GM21723 (cell line): Measurements from ENCODE around the gene ARHGAP12.

Experiments used
- ATAC-seq: cut with Tn5 transposase; IDR thresholded peaks from one replicate; pipeline ENCODE4 v1.9.1; 2021; ENCODE audit warnings: mild to moderate bottlenecking, moderate library complexity; ENCODE audit not compliant: unreplicated experiment

ARHGAP12 gene

DNA sequence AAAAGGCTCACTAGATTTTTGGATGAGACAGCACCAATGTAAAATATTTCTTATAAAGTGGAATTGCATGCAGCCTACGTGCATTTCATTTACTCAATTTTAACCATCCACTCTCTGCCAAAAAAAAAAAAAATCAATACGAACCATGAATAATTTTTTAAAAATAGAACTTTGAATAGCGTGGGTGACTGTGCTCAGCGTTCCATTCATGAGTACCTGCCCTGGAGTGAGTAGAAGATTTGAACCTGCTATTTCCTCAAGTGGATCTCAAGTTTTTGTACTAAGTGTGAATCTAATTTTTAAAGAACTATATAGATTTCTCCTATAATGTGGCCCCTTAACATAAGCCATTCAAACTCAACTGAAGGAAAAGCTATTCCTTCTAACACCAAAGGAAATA, 105.3 kb downstream of the ARHGAP12 start:
- ATAC-seq, result no peak

GRCh38 chr10:31822616-31823318, 105.9 kb downstream of the ARHGAP12 start:
- no peak for ATAC-seq

- no peak for ATAC-seq
Measured at GRCh38 chr10:31822150-31822549, 106.5 kb downstream of the ARHGAP12 start.

- no peak for ATAC-seq
Measured at GRCh38 chr10:31820778-31821369, 107.8 kb downstream of the ARHGAP12 start.

DNA sequence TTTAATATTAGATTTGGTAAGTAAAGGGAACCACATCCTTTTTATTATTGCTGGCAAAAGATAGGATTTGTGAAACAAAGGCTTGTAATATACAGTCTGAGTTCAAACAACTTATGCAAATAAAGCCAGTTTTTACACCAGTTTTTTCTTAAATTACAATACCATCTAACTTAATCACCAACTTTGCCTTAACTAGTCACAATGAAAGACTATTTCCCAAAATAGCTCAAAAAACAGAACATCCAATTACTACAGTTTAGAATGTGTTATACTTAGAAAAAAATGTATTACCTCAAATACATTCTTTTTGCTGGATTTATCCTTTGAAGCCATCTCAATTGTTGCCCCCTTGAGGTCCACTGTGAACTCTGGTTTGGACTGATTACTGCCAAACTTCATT, 108.5 kb downstream of the ARHGAP12 start:
- ATAC-seq, result no peak

DNA sequence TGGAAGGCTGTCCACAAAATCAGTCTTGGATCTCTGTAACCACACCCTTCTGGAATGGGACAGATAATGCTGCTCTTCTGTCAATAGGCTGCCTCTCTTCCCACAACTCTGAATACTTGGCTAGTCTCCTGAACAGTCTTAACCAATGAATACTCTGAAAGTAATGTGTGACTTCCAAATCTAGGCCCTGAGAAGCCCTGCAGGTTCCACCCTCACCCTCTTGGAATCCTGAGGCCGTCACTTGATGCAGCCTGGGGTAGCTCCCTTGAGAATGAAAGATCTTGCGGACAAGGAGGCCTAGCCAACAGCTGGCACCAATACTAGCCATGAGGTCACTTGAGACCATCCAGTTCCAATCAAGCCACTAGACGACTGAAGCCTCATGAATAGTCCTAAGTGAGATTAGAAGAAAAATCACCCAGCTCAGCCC, 109.2 kb downstream of the ARHGAP12 start:
- no peak for ATAC-seq

DNA sequence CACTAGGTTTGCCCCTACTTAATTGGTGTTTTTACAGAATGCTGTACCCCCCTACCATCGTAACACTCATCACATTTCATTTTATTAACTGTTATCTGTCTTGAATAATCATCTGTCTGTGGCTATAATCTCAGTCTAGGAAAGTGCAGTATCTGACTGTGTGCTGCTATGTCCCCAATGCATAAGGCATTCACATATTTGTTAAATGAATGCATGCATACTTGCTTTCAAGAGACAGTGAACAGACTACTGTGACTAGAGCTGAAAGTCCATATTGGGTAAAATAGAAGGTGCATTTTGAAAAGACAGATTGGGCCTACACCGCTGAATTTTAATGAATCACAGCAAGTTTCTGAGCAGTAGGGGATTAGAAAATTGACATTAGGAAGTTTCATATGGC, 112.3 kb downstream of the ARHGAP12 start:
- ATAC-seq, result no peak

GRCh38 chr10:31808258-31809218, 120.1 kb downstream of the ARHGAP12 start:
- no peak for ATAC-seq

DNA sequence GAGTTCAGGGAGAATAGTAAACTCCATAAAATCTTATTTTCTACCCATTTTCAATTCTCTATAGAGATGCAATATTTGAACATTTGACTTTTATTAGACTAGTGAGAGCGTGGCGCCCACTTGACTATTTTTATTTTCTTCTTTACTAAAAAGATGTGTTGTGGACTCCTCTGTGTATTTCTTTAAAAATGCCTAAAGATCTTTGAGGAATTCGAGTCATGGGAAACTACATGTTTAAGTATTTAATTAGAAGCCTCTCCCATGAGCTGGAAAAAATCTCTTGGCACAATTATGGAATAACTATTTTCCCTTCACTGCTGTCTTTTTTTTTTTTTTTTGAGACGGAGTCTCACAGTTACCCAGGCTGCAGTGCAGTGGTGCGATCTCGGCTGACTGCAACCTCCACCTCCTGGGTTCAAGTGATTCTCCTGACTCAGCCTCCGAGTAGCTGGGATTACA, 124.2 kb downstream of the ARHGAP12 start:
- no peak for ATAC-seq

- no peak for ATAC-seq
Measured at GRCh38 chr10:31803606-31804351, 124.9 kb downstream of the ARHGAP12 start.

DNA sequence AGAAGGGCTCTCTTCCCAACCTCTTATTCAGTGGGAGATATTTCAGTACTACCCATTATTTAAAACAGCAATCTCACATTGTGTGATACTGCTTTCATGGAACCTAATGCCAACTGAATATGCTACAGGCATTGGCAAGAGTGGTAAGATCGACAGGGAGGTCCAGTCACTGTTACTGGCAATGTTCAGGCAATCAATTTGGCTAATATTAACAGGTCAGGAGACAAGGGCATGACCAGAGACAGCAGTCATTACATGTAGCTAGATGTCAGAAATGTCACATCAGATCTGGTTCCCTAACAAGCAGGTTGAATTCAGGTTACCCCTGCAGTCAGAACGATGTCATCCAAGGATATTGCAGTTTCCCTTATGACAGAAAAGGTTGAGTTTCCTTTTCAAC, 129.4 kb downstream of the ARHGAP12 start:
- ATAC-seq, result no peak

GRCh38 chr10:31792745-31793144, 135.9 kb downstream of the ARHGAP12 start:
- ATAC-seq, result no peak

DNA sequence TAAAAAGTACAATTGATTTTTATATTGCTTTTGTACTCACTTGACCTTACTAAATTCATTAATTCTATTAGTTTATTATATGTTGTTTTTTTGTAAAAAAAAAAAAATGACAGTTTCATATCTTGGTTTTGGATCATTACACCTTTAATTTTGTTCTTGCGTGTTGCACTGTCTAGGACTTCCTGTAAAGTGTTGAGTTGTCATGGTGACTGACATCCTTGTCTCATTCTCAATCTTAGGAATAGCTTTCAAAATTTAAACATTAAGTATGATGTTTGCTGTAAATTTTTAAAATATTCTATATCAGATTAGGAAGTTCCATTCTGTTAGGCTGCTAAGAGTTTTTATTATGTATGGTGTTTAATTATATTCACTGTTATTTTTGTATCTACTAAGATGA, 139.1 kb downstream of the ARHGAP12 start:
- no peak for ATAC-seq

DNA sequence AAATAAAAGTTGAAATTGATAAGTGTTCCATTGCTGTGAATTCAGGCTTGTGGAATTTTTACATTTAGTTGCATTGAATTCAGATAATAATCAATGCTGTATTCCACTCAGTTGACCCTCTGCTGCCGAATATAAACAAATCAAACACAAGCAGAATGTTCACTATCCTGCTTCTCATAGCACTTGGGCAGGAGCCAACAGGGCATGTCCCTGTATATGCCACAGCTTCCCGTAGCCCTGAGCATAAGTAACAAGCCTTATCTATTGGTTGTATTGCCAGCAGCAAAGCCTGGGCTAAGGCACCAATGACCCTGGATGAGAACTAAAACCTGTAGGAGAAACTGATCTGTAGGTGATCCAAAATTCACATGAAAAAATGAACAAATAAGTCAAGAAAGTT, 145.9 kb downstream of the ARHGAP12 start:
- no peak for ATAC-seq

- no peak for ATAC-seq
Measured at GRCh38 chr10:31780717-31781116, 147.9 kb downstream of the ARHGAP12 start.

DNA sequence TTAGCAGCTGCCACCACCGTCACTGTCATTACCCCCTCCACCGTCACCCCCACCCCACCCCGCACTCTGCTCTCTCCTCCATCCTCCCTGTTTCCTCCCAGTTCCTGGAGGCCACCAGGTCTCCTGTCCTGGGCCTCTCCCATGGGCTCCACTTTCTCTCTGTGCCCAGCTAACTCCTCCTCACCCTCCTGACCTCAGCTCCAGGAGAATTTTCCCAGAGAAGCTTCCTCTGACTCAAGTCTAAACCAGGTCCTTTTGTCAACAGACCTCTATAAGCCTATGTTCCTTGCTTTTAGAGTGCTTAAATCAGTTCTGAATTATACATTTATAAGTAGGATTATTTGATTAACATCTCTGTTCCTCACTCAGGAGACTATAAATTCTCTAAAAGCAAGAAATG, 150.0 kb downstream of the ARHGAP12 start:
- ATAC-seq, result no peak

DNA sequence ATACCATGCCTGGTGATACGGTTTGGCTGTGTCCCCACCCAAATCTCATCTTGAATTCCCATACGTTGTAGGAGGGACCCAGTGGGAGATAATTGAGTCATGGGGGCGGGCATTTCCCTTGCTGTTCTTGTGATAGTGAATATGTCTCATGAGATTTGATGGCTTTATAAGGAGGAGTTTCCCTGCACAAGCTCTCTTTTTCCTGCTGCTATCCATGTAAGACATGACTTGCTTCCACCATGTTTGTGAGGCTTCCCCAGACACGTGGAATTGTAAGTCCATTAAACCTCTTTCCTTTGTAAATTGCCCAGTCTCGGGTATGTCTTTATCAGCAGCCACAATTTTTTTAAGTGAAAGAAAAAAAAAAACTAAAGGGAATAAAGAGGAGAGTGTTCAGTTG, 152.5 kb downstream of the ARHGAP12 start:
- no peak for ATAC-seq

DNA sequence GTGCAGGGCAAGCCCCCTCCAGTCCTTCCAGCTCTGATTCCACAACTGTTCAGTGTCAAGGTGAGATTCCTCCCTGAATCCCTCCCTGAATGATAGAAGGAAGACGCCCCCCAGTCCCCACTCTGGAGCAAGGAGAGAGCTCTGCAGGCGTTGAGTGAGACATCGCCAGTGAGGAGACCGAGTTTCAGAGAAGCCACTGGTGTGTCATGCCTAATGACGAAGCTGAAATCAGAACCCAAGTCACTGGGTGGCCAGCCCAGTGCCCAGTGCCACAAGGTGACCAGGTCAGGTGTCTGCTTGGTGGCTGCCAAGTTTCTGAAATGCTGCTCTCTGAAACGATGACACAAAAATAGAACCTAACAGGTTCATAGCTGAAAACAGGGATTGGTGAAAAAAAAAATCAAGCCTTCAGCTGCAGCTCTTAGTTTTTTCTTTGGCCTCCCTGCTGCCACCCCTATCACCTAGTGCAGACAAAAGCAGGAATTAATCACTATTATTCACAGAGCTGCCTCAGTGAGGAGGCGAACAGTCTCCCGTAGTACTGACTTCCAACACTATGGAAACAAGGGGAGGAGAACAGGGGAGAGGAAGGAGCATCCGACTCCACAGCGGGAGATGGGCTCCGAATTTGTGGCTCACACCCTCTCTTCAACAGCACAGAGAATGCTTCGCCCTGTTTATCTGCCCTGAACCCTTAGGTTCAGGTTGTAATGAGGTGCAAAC, 153.5 kb downstream of the ARHGAP12 start:
- no peak for ATAC-seq

DNA sequence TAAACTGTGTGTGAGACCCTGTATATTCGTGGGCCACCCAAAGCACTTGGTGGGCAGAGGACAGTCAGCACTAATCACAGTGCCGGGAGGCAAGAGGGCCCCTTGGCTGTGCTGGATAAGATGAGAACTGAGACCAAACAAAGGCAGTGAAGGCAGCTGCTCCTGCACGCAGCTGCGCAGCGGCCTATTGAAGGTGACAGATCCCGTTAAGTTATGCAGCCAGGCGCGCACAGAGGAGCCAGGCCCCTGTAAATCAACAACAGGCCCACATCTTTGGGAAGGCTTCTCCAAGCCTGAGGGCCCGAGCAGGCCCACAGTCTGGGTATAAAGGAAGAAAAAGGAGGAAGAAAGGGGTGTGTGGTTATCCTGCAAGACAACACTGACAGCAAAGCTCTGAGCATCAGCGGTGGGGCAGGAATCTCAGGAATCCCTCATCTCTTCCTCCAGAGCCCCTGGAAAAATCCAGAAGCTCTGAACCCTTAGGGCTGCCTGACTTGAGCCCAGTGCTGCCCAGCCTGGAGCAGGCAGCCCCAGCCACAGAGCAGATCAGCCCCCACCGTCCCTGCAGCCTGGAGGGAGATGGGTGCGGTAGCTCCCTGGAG, 154.2 kb downstream of the ARHGAP12 start:
- ATAC-seq, result no peak
